COLO829 (cell line): ENCODE data around the gene ZBTB42.
A peak's percentile ranks its signal among the peaks of the same experiment; 100 is the strongest.
"Not testable (repeated sequence)": the region's sequence is repeated elsewhere in the genome, so short reads cannot be mapped to it uniquely, and the experiment has no call there.

Experiments
- DNase-seq: peaks from one replicate; pipeline ENCODE4 v3.0.0; 2012; ENCODE audit warnings: low spot score

Gene ZBTB42

GRCh38 chr14:104813286-104813685 is 12.4 kb downstream of the ZBTB42 start:
- DNase-seq: no peak

- not testable (repeated sequence) for DNase-seq
These were observed 13.8 kb downstream of the ZBTB42 start for GRCh38 chr14:104814701-104815100.

- no peak for DNase-seq
These were observed 15.6 kb downstream of the ZBTB42 start for GRCh38 chr14:104816616-104816884.

- no peak for DNase-seq
These were observed 17.2 kb downstream of the ZBTB42 start for GRCh38 chr14:104817930-104818713.

GRCh38 chr14:104818714-104819161 is 17.8 kb downstream of the ZBTB42 start:
- no peak for DNase-seq

GRCh38 chr14:104819361-104819781 is 18.5 kb downstream of the ZBTB42 start:
- DNase-seq: no peak

GRCh38 chr14:104820669-104821228 is 19.8 kb downstream of the ZBTB42 start:
- DNase-seq: no peak

GRCh38 chr14:104821229-104821945 is 20.5 kb downstream of the ZBTB42 start:
- no peak for DNase-seq

- no peak for DNase-seq
These were observed 21.2 kb downstream of the ZBTB42 start for GRCh38 chr14:104821971-104822608.

- no peak for DNase-seq
These were observed 22.1 kb downstream of the ZBTB42 start for GRCh38 chr14:104822821-104823615.

GRCh38 chr14:104824353-104824997 is 23.6 kb downstream of the ZBTB42 start:
- no peak for DNase-seq

GRCh38 chr14:104826189-104826860 is 25.4 kb downstream of the ZBTB42 start:
- peak; percentile 97 for DNase-seq

GRCh38 chr14:104826861-104827176 is 25.9 kb downstream of the ZBTB42 start:
- no peak for DNase-seq

- DNase-seq: peak; percentile 64
These were observed 26.5 kb downstream of the ZBTB42 start for GRCh38 chr14:104827177-104828055.

- no peak for DNase-seq
These were observed 29.9 kb downstream of the ZBTB42 start for GRCh38 chr14:104830781-104831180.

- DNase-seq: not testable (repeated sequence)
These were observed 35.5 kb downstream of the ZBTB42 start for GRCh38 chr14:104836171-104836935.

GRCh38 chr14:104841730-104842129 is 40.8 kb downstream of the ZBTB42 start:
- no peak for DNase-seq

- DNase-seq: no peak
These were observed 42.1 kb downstream of the ZBTB42 start for GRCh38 chr14:104843006-104843405.
